Hippocampal formation (tissue), 2 donors: ENCODE measurements around the gene LARGE1.

Experiments used
- DNase-seq, 2 donors: peaks; one replicate each; lab custom pipeline; 2025; lab: John Stamatoyannopoulos, UW

The LARGE1 gene

GRCh38 chr22:33774781-33775180 lies 145.5 kb downstream of the LARGE1 start:
- no peak for DNase-seq

- DNase-seq, result no peak
These were observed 147.5 kb downstream of the LARGE1 start for GRCh38 chr22:33772745-33773144.

- no peak for DNase-seq
These were observed 149.1 kb downstream of the LARGE1 start for GRCh38 chr22:33771136-33771535.

- DNase-seq, result no peak
These were observed 149.6 kb downstream of the LARGE1 start for GRCh38 chr22:33770723-33771122.

GRCh38 chr22:33766091-33766490 lies 154.2 kb downstream of the LARGE1 start:
- no peak for DNase-seq

GRCh38 chr22:33758961-33759360 lies 161.3 kb downstream of the LARGE1 start:
- no peak for DNase-seq

- no peak for DNase-seq
These were observed 162.3 kb downstream of the LARGE1 start for GRCh38 chr22:33757802-33758483.

GRCh38 chr22:33757041-33757801 lies 163.1 kb downstream of the LARGE1 start:
- DNase-seq, result no peak

GRCh38 chr22:33756508-33756949 lies 163.7 kb downstream of the LARGE1 start:
- DNase-seq, result no peak

GRCh38 chr22:33748714-33749113 lies 171.6 kb downstream of the LARGE1 start:
- no peak for DNase-seq

- DNase-seq, result no peak
These were observed 172.6 kb downstream of the LARGE1 start for GRCh38 chr22:33747576-33748180.

GRCh38 chr22:33747029-33747428 lies 173.2 kb downstream of the LARGE1 start:
- no peak for DNase-seq

- DNase-seq, result no peak
These were observed 173.8 kb downstream of the LARGE1 start for GRCh38 chr22:33746501-33746928.

- DNase-seq, result no peak
These were observed 174.8 kb downstream of the LARGE1 start for GRCh38 chr22:33745501-33745900.

GRCh38 chr22:33743756-33744155 lies 176.5 kb downstream of the LARGE1 start:
- DNase-seq, result no peak

GRCh38 chr22:33741025-33741424 lies 179.3 kb downstream of the LARGE1 start:
- no peak for DNase-seq

- no peak for DNase-seq
These were observed 180.8 kb downstream of the LARGE1 start for GRCh38 chr22:33739516-33739915.

- DNase-seq, result no peak
These were observed 182.6 kb downstream of the LARGE1 start for GRCh38 chr22:33737662-33738061.

- DNase-seq, result no peak
These were observed 184.3 kb downstream of the LARGE1 start for GRCh38 chr22:33735978-33736377.

- DNase-seq, result no peak
These were observed 191.4 kb downstream of the LARGE1 start for GRCh38 chr22:33728847-33729246.

GRCh38 chr22:33726294-33726734 lies 194.0 kb downstream of the LARGE1 start:
- DNase-seq, result no peak

GRCh38 chr22:33723915-33724314 lies 196.4 kb downstream of the LARGE1 start:
- DNase-seq, result no peak

- no peak for DNase-seq
These were observed 197.5 kb downstream of the LARGE1 start for GRCh38 chr22:33722816-33723215.
